ENCODE measurements around the gene COL4A2.
"Not testable (repeated sequence)": the region's sequence is repeated elsewhere in the genome, so short reads cannot be mapped to it uniquely, and the experiment has no call there.

Gene COL4A2

DNA sequence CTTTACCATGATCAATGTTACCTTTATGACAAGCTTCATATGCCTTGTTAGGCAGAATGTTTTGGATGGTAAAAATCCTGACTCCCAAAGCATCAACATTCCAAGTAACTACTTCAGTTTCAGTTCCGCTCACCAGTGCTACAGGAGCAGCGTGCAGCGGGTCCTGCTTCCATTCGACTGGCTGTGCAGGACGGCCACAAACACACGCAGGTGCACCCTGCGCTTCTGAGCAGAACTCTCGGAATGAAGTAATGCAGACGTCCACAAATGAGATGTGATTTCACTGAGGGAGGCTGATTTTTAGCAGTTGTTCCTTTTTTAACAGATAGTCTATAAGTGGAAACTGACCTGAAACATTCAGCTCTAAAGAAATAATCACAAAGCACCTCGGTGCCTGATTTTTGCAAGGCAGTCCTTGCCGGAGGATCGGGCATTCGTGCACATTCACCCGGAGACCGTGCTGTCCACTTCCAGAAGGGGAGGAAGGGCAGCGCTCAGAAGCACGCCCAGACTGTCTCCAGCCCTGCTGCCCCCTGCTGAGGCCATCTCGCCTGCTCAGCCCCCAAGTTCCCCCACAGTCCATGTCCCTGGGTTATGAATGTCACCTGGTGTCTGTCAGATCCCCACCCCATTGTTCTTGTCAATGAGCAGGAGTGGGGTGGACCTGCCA is 168.6 kb downstream of the COL4A2 start:
- no peak for DNase-seq (ENCODE audit: low read depth)

DNA sequence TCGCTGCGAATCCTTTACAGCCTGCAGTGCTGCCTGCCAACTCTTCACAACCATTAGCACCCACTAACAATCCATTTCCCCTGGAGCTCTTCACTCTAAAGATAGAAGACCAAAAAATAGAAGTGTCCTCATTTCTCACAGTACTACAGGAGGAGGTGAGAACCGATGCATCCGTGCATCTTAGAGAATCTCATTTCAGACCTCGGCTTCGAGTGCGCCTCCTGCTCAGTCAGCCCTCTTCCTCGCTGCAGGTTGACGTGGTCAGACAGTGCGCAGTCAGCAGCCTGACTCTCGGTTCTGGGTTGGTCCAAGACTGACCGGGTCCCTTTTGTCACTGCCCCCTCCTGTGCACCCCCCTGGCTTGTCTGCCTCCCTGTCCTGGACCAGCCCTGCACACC is 169.1 kb downstream of the COL4A2 start:
- DNase-seq (ENCODE audit: low read depth) = no peak

DNA sequence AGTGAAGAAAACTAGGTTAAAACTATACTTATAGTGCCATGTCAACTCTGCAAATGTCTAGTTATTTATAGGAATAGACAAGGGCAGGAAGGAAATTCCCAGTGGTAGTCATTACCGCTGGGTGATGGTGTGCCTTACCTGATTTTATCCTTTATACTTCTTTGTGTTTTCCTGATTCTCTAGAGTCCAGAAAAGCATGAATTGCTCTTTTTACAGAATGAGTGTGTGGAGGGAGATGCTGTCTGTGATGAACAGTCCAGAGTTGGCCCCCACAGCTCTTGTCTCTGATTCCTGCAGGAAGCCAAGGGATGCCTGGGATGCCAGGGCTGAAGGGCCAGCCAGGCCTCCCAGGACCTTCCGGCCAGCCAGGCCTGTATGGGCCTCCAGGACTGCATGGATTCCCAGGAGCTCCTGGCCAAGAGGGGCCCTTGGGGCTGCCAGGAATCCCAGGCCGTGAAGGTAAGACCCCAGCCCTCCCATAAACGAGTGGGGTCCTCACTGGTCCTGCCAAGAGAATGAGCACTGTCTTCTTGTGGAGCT is 170.7 kb downstream of the COL4A2 start:
- no peak for DNase-seq (ENCODE audit: low read depth)

DNA sequence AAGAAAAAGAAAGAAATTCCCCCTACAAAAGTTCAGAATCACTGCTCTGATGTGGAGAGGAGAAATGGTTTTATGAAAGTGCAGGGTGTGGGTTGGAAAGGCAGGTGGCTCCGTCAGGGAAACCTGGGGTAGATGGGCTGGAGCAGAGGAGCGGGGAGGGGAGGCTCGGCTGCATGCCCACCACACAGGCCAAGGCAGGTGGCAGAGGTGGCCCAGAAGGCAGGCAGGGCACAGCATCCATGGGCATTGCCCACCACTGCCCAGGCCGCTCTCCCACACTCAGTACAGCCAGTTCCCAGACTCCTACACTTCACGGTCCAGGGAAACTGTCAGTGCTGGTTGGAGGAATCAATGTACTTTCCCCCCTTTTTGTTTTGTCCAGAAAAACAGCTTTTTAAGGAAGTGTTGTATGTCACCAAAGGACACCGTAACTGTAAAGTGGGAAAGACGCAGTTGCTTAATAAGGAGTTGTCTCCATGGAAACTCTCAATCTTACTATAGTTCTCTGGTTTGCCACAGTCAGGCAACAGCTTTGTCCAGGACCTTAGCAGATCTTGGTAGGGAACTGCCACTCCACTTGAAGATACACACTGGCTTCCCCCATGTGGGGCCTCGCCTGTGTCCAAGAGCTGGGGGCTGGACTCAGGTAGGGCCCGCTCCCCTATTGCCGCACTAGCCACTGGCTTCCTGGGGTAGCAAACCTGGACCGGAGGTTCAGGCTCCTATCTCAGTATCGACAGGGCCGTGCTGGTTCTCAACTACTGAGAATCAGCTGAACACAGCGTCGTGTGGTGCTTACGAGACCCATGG is 171.5 kb downstream of the COL4A2 start:
- DNase-seq (ENCODE audit: low read depth) = no peak

DNA sequence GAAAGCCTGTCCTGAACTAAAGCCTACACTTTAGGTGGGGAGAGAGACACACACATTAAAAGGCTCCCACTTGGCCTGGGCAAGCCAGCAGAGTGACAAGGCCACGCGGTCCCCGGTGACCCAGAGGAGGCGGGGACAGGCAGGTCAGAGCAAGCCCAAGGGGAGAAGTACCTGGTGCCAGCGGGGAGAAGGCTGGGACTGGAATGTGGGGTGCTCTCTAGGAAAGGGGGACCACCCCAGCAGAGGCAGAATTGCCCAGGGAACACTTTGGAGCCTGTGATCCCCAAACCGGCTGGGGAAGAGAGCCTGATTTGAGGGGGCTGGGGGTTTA is 172.1 kb downstream of the COL4A2 start:
- no peak for DNase-seq (ENCODE audit: low read depth)

DNA sequence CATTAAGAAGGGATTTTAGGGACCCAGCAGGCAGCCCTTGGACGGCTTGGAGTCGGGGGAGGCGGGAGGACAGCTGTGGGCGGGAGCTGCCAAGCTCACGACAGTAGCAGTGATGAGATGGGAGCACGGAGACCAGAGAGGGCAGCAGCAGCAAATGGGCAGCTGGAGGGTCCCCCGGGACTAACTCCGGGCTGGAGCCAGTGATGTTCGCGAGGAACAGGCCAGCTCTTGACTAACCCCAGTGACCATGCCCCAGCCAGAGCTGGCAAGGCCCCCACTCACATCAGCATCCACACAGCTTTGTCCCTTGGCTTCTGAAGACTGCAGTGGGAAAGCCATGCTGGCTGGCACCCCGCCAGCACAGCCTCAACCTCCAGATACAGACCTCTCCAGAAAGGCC is 172.6 kb downstream of the COL4A2 start:
- DNase-seq (ENCODE audit: low read depth) = no peak

DNA sequence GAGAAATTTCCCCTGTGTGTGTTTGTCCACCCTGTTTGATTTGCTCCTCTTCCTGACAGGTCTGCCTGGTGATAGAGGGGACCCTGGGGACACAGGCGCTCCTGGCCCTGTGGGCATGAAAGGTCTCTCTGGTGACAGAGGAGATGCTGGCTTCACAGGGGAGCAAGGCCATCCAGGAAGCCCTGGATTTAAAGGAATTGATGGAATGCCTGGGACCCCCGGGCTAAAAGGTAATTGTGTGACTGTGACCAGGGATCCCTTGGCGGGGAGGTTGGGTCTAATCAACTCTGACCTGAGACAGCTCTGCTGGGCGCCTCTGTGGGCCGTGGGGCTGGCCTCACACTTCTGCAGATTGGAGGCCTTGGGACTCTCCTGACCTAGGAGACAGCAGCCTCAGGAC is 173.1 kb downstream of the COL4A2 start:
- DNase-seq (ENCODE audit: low read depth) = no peak

DNA sequence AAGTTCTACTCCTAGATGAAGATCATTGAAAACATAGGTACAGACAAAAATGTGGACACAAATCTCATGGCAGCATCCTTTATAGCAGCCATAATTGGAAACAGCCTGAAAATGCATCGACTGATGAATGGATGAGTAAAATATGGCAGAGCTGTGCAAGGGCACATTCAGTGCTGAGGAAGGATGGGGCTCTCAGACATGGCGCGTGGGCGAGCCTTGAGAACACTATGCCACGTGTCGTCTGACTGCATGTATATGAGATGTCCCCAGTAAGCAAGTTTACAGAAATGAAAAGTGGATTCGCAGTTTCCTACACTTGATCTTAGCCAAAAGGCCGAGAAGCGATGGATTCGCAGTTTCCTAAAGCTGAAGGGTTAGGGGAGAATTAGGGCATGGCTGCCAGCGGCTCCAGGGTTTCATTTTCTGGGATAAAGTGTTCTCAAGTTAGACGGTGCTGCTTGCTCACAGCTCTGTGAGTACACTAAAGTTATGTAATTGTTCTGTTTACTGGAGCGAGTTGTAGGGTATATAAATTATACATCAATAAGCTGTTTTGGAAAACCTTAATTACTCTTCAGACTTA is 176.4 kb downstream of the COL4A2 start:
- no peak for DNase-seq (ENCODE audit: low read depth)

DNA sequence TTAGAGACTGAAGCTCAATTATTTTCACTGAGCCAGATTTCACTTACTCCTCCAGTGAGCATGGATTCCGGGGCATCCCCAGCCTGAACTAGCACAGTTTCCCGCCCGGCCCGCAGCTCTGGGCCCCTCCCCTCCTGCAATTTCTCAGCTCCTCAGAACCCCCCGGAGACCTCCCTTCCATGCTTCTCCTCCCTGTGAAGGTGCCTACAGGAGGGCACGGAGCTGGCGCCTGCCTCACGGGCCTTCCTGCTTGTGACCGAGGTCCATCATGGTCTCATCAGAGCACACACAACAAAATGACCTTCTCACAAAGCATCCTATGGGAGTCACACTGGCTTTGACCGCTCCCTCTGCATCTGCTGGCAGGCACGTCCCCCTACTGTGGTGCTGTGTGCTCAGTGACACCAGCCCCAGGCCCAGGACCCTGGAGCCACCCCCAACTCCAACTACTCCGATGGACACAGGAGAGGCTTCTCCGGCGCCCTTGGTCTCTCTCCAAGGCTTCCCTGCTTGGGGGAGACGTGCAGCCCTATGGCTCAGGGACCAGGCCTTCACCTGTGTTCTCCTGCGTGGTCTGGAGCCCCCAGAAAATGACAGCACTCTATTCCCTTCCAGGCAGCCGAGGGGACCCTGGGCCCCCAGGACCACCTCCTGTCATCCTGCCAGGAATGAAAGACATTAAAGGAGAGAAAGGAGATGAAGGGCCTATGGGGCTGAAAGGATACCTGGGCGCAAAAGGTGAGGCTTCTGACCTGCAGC is 177.4 kb downstream of the COL4A2 start:
- DNase-seq (ENCODE audit: low read depth) = no peak

DNA sequence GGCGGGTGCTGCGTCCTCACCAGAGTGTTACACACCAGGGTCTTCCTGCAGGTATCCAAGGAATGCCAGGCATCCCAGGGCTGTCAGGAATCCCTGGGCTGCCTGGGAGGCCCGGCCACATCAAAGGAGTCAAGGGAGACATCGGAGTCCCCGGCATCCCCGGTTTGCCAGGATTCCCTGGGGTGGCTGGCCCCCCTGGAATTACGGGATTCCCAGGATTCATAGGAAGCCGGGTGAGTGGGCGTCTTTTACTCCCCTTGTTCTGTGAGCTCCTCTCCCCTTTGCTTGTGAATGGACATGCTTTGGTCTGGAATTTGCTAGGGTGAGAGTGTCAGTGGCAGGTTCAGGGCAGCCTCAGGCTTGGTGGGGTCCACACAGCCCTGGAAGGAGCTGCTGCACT is 178.5 kb downstream of the COL4A2 start:
- no peak for DNase-seq (ENCODE audit: low read depth)

DNA sequence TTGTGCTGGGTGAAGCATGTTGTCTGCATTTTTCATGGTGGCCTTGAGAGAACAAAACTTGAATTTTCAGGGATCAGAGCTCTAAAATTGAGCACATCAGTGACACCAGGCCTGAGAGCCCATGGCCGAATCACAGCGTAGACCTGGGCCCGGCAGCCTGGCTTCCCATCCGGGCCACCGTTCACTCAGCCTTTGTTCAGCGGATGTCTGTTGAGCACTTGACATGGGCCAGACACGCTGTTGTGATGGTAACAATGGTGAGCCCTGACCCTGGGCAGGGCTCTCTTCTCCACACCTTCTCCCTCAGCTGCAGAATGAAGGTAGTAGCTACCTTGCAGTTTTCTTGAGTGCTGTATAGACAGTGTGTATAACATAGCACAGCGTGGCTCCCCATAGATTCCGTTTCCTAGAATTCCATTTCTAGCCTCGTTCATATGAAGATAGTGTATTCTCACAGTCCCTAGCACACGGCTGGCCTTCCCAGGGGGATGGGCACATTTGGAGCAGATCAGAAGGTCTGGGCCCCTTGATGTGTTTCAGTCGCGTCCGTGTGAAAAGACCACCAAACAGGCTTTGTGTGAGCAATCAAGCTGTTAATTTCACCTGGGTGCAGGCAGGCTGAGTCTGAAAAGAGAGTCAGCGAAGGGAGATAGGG is 179.1 kb downstream of the COL4A2 start:
- DNase-seq (ENCODE audit: low read depth) = no peak

DNA sequence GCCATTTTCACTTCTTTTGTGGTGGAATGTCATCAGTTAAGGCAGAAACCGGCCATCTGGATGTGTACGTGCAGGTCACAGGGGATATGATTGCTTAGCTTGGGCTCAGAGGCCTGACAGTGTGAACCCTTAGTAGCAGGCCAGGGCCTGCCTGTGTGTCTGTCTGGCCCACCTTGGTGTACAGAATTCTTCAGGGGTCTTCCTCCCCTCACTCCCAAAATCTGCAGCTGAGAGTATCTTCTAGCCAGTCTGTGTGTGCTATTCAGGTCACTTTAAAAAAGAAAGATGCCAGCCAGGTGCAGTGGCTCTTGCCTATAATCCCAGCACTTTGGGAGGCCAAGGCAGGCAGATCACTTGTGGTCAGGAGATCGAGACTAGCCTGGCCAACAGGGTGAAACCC is 179.8 kb downstream of the COL4A2 start:
- not testable (repeated sequence) for DNase-seq (ENCODE audit: low read depth)

DNA sequence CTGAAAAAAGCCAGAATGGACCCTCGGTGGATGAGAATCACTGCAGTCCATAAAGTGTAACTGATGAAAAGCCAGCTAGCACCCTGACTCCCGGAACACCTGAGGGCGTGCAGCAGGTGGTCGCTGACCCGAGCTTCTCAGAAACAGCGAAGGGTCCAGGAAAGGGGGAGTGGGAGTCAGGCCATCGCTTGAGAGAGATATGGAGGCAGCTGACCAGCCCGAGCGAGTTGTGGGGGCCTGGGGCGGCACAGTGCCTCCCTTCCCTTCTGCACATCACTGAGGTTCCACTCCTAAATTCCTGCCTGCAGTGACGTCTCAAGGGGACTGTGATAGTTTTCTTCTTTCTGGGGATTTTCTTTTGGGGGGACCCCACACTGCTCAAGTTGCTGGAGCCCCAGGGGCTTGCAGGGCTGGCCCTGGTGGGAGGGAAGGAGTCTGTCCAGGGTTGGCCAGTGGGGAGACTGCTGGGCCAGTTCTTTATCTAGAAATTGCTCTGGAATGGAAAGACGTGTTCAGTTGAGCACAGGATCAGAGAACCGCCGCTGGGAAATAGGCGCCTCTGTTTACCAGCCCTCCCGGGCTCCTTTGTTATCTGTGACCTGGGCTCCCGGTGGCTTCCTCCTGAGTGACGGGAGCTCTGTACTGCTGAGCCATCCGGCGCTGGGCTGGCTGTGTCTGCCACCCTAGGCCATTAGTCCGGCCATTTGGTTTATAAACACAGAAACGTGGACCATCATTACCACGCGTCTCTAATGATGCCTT is 183.1 kb downstream of the COL4A2 start:
- DNase-seq (ENCODE audit: low read depth) = no peak

DNA sequence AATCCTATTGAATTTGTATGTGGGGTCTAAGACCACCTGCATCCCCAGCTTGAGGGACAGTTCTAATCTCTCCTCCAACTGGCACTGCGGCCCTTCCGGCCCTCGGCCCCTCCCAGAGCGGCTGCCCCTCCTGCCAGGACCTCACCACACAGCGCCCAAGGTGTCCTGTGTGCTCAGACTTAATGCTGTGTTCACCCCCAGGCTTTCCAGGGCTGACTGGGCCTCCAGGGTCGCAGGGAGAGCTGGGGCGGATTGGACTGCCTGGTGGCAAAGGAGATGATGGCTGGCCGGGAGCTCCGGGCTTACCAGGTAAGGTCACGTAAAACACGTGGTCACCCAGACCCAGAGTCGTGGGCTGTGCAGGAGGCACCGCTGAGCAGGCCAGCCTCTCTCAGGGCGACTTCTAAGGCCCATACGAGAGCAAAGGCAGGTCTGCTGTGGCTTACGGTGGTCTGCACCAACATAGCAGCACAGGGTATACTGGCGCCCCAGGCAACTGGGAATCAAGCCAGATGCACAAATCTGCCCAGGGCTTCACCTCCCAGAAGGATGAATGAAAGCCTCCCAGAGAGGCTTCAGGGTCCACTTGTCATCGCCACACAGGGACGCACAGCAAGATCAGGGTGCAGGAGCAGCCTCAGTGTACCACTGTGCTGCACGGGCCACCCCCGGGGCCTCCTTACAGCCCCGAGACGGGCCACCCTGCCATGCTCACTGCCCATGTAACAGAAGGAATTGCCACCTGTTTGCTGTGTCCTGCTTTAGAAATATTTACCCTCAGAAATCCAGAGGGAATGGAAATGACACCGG is 185.0 kb downstream of the COL4A2 start:
- no peak for DNase-seq (ENCODE audit: low read depth)

DNA sequence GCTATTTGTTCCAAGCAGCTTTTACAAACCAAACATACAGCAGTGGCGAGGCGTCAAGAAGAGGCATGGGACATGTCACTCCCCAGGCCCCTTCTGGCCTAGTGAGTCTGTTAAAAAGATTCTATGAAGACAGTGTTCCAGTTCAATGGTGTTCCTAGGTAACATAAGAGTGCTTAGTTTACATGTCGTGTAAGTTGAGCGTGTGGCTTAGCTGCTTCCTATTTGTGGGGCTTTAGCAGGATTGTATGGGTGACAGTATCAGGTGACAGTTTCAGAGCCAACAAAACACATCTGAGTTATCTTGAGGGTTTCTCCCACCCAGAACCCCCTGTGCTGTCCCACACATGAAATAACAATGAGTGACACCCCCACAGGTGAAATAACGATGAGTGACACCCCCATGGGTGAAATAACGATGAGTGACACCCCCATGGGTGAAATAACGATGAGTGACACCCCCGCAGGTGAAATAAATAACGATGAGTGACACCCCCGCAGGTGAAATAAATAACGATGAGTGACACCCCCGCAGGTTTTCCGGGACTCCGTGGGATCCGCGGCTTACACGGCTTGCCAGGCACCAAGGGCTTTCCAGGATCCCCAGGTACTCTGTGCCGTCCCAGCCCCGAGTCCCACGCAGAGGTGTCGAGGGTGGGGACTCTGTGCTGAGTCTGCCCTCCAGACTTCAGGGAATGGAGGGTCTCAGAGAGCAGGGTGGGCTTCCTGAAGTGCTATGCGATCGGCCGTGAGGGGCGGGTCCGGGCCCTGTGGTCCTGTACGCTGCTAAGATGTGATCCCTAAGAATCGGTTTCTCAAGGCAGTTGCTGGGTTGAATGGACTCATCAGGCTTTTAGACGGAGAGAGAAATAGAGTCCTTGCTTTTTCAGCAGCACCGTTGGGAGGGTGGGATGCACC is 185.9 kb downstream of the COL4A2 start:
- DNase-seq (ENCODE audit: low read depth) = no peak

DNA sequence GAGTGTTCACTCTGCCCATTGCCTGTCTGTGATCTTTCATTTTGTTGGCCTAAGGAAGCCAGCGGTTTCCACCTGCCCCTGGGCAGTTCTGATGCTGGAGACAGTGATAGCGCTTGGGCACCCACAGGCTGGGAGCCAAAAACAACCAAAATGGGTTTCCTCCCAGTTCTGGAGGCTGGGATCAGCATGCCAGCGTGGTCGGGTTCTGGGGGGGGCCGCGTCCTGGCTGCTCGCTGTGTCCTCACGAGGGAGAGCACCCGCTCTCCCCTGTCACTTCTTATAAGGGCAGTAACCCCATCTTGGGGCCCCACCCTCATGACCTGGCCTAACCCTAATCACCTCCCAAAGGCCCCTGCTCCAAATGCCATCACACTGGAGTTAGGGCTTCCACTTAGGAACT is 186.5 kb downstream of the COL4A2 start:
- DNase-seq (ENCODE audit: low read depth) = no peak

DNA sequence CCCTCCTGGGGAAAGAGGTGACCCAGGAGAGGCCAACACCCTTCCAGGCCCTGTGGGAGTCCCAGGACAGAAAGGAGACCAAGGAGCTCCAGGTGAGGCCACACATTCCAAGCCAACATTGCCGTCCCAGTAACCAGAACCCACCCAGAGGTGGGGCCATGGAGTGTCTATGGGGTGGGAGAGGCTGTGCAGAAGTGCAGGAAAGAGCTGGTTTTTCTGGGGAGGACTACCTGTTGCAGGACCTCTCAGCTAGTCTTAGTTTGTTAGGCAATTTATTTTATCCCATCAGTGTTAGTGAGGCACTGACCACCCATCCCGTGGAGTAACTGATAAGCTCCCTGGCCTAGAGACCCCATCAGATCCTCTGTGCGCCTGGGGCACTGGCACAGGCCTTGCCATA is 188.3 kb downstream of the COL4A2 start:
- no peak for DNase-seq (ENCODE audit: low read depth)

DNA sequence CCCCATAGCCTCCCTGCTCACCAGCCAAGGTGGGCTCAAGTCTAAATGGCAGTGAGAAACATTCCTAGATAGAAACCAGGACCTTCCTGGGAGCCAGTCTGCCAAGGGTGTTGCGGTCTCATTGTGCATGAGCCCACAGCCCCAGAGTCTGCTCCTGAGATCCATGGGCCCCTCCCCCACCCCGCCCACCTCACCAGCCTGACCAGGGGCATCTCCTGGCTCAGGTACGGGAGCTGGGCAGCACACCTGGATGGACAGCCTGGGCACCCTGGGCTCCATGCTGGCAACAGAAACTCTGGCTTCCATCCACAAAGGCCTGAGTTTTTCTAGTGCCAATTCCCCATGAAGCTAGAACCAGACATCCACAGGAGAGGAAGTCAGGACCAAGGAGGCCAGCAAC is 188.8 kb downstream of the COL4A2 start:
- no peak for DNase-seq (ENCODE audit: low read depth)

DNA sequence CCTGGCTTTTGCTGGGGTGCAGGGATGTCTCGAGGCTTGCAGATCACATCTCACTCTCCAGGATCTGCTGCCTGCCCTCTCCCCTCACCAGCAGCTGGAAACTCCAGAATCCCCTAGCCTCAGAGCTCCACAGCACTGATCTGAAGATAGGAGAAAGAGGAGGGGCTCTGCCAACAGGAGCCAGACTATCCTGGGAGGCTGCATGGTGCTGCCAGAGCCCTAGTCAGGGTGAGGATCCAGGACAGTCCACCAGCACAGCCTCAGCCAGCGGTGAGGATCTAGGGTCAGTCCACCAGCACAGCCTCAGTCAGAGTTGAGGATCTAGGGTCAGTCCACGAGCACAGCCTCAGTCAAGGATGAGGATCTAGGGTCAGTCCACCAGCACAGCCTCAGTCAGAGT is 189.2 kb downstream of the COL4A2 start:
- DNase-seq (ENCODE audit: low read depth) = no peak
